HG02588 (cell line): ENCODE results near the gene PDE1C.

ENCODE experiments used
- ATAC-seq: cut with Tn5 transposase; IDR thresholded peaks from one replicate; pipeline ENCODE4 v1.9.1; 2021; ENCODE audit warnings: mild to moderate bottlenecking, moderate library complexity; ENCODE audit not compliant: unreplicated experiment

PDE1C gene

GRCh38 chr7:32075612-32076011 lies 5.4 kb upstream of the PDE1C start:
- ATAC-seq: no peak

- ATAC-seq: no peak
Observed at GRCh38 chr7:32074787-32075585, 4.8 kb upstream of the PDE1C start.

DNA sequence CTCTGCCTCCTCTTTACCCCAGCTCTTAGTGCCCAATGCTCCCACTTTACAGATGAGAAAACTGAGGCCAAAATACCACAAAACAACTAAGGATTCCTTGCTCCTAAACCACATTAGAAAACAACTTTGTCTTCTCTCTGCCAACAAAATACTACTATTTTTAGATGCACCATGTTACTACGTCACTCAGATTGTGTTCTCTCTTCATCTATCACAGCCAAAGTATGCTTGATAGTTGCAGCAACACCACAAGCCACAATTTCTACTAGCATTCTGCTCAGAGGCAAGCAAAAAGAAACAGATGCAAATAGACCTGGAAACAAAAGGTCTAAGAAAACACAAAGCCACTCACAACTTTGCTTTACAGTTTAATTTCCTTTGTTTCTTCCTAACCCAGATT lies 3.3 kb upstream of the PDE1C start:
- ATAC-seq: no peak

DNA sequence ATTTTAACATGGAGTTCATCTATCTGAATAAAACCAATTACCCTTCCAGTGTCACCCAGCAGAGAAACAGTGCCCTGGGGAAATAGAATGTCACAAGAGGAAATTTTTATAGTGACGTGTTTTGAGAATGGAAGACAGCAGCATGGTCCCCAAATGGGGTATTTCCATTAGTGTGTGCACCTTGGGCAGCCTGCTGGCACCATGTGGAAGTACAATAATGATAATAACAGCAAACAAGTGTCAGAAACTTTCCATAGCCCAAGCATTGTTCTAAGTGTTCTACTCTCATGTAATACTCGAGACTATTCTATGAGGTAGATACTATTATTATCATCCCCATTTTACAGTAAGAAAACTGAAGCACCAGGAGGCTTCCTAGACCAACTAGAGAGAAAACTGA lies 2.2 kb upstream of the PDE1C start:
- ATAC-seq: no peak

GRCh38 chr7:32071466-32072091 lies 1.4 kb upstream of the PDE1C start:
- ATAC-seq: no peak

DNA sequence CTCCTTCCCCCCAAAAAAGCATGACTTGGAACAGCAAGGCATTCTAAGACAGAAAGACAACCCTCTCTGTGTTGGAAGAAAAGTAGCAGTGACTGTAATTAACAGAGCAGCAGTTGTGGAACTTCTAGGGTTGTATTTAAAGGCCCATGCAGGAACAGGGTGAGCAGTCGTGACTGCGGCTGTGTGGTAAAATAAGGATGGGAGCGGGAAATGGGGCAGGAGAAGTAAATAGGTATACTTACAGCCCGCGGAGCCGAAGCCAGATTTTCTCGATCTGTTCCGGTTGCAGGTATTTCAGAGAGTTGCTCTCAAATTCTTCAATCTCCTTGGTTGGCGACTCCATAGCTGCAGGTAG lies 179 bp downstream of the PDE1C start:
- ATAC-seq: no peak

- no peak for ATAC-seq
Observed at GRCh38 chr7:32069116-32069650, 1.0 kb downstream of the PDE1C start.

- no peak for ATAC-seq
Observed at GRCh38 chr7:32068411-32069101, 1.7 kb downstream of the PDE1C start.

GRCh38 chr7:32066441-32066840 lies 3.8 kb downstream of the PDE1C start:
- ATAC-seq: no peak

GRCh38 chr7:32063614-32064013 lies 6.6 kb downstream of the PDE1C start:
- no peak for ATAC-seq

DNA sequence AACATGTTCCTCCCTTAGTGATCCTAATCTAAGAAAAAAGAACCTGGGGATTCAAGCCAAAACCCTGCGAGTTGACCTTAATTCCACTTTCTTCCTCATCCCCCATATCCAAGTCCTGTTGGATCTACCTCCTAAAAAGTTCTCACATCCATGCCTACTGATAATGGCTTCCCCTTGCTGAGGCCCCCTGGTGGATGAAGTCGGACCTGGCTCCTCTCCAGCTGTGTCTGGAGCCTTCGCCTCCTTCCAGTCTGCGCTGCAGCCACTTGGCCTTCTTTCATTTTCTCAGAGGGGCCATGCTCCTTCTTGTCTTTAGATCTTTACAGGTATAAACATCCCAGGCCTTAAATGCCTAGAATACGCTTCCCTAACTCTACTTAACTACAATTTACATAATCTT lies 8.1 kb downstream of the PDE1C start:
- no peak for ATAC-seq

DNA sequence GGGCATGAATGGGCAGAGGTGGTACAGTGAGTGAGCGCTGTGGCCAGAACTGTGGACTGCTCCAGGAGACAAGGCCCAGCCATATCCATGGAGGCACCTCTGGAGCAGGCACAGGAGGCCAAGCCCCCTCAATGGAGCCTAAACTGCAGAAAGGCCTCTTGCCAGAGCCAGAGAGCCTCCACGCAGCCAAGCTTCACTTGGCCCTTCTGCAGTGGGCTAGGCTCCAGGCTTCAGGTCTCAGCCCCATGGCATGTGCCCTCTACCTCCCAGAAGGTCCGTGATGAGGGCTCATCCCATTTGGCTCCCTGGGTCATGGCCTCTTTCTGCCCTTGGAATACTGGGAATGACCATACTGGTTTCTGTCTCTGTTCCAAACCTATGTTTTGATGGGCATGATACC lies 8.9 kb downstream of the PDE1C start:
- ATAC-seq: no peak

DNA sequence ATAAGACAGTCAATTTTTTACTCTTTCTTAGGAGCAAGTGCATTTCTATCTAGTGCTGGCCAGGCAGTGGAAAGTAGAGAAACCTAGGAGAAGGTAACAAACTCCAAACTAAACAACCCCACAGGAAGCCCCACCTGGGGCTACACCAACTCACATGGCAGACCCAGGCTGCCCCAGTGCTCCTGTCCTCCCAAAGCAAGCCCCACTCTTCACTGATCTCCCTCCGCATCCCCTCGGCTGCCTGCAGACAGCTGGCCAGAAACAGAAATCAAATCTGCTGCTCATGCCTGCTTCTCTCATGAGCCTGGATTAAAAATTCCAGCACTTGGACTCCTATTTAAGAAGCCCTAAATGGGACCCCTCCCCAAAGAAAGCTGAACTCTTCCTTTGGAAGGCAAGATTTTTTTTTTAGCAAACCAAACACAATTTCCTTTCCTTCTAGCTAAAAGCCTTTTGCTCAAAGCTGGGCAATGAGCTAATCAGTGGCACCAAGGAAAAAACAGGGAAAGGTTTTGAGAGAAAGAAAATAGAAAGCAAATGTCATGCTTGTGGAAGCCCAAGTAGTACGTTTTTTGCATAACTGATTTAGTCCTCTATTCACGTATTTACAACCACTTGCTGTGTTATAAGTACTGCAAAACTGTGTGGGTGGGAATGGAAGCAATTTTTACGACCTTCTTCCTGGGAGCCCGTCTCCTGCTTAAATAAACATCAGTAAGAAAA lies 10.8 kb downstream of the PDE1C start:
- no peak for ATAC-seq

GRCh38 chr7:32058002-32058401 lies 12.2 kb downstream of the PDE1C start:
- no peak for ATAC-seq

- no peak for ATAC-seq
Observed at GRCh38 chr7:32056767-32057166, 13.4 kb downstream of the PDE1C start.

- ATAC-seq: no peak
Observed at GRCh38 chr7:32053204-32053603, 17.0 kb downstream of the PDE1C start.

GRCh38 chr7:32051128-32051527 lies 19.1 kb downstream of the PDE1C start:
- no peak for ATAC-seq

DNA sequence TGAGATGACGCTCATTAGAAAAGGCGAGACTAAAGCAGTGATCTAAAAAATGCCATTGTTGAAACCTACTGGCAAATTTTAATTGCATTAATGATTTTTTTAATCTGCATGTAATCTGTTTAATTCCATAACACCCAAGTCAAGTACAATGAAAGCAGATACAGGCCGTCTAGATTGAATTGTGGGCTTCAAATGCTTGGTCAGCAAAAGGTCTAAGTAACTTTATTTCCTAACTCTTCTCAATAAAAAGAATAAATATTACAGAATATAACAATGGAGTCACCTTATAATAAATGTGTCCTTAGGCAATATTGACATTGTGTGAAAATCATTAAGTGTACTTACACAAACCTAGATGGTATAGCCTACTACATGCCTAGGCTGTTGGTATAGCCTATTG lies 20.6 kb downstream of the PDE1C start:
- ATAC-seq: no peak

- peak; percentile 48 for ATAC-seq
Observed at GRCh38 chr7:32048970-32049491, 21.2 kb downstream of the PDE1C start.

GRCh38 chr7:32047801-32048200 lies 22.4 kb downstream of the PDE1C start:
- ATAC-seq: no peak

- peak; percentile 37 for ATAC-seq
Observed at GRCh38 chr7:32047075-32047474, 23.1 kb downstream of the PDE1C start.
